ENCODE measurements around the gene SH3YL1.
"Not testable (repeated sequence)": the region's sequence is repeated elsewhere in the genome, so short reads cannot be mapped to it uniquely, and the experiment has no call there.

The SH3YL1 gene

DNA sequence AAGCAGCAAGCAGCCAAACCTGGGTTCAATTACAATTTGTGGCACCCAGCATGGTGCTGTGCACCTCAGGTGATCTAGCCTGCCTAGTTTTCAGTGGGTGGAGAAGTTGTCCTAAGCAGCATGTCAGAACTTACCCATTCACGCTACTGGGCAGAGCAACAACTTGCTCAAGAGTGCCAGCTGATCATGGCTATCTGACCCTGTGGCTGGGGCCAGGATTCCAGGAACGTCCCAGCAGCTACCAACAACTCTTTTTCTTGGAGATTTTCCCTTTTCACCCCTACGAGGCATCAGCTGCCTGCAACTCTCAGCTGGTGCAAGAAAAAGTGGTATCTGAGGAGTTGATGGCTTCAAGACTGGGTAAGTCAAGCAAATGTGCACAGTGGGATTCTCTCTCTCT lies 83.5 kb downstream of the SH3YL1 start:
- DNase-seq (ENCODE audit: low read depth): no peak

DNA sequence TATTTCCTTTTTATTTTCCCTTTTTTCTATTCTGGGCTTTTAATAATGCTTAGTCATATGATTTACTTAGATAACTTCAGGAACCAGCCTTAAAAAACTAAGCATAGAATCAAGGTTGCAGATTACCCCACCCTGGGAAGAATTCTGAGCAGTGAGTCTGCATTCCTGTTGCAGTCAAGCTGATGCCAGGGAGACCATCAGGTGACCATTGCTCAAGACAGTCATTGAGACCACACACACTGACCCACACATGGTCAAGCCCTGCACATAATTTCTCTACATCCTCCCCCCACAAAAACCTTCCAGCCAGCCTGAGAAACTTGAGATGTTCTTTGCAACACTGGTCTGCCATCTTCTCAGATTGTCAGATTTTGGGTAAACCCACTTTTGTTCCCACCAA lies 83.9 kb downstream of the SH3YL1 start:
- DNase-seq (ENCODE audit: low read depth): no peak

- no peak for DNase-seq (ENCODE audit: low read depth)
Measured at GRCh38 chr2:177733-178132, 86.1 kb downstream of the SH3YL1 start.

GRCh38 chr2:176917-177316 lies 86.9 kb downstream of the SH3YL1 start:
- DNase-seq (ENCODE audit: low read depth): no peak

GRCh38 chr2:175880-176820 lies 87.7 kb downstream of the SH3YL1 start:
- peak; percentile 7 for DNase-seq (ENCODE audit: low read depth)

DNA sequence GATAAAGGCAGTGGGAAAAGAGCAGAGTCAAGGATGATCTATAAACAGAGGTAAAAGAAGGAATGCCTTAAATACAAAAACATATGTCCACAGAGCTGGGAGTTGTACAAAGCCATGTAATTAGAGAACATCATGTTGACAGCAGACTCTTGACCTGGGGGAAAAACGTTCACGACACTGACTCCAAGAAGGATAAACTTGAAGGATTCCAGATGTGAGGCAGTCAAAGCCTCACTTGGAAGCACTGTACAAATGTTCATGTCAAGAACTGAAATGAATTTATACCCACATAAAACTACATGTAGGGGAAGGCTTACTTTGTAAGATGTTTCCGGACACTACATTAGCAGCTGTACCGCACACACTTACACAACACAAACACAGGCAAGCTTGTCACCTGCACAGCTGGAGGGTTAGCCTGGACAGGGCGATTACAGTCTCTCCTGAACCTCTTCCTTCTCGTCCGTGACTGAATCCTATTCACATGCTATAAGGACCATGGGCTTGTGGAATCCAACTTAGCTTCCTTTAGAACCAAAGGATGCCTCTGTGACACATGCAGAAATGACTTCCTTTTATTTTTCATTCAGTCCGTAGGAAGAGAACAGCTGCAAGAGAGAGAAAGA lies 88.6 kb downstream of the SH3YL1 start:
- DNase-seq (ENCODE audit: low read depth): no peak

- not testable (repeated sequence) for DNase-seq (ENCODE audit: low read depth)
Measured at GRCh38 chr2:172120-172519, 91.7 kb downstream of the SH3YL1 start.

- DNase-seq (ENCODE audit: low read depth): no peak
Measured at GRCh38 chr2:169741-170140, 94.1 kb downstream of the SH3YL1 start.
